ENCODE measurements around the gene TTYH1.

GRCh38 chr19:54392105-54392504 is 23.2 kb upstream of the TTYH1 start:
- TF ChIP-seq ZNF124 (CRISPR knock-in tag; IDR thresholded peaks at IDR 0.05) (no peak), CTCF (IDR thresholded peaks at IDR 0.05 in 2 of 3, conservative IDR thresholded peaks at IDR 0.05 in 1 of 3; ENCODE audit: insufficient read depth in 2 of 3, low read depth in 1 of 3, low read length in 3 of 3) (no peak), ZMIZ1 (IDR thresholded peaks at IDR 0.05; ENCODE audit: low read depth in 2 of 2, low read length in 2 of 2) (no peak), RCOR1 (IDR thresholded peaks at IDR 0.05; ENCODE audit: borderline replicate concordance in 1 of 2, low read depth in 2 of 2, low read length in 2 of 2) (no peak), ZNF175 (CRISPR knock-in tag; IDR thresholded peaks at IDR 0.05; ENCODE audit: low read depth) (no peak), HDAC1 (IDR thresholded peaks at IDR 0.05) (no peak), PML (IDR thresholded peaks at IDR 0.05; ENCODE audit: low read length) (no peak), HMG20B (CRISPR knock-in tag; IDR thresholded peaks at IDR 0.05) (no peak), OTX1 (CRISPR knock-in tag; IDR thresholded peaks at IDR 0.05) (no peak), ZC3H11A (IDR thresholded peaks at IDR 0.05; ENCODE audit: low read depth, low read length) (no peak), SP2 (IDR thresholded peaks at IDR 0.05; ENCODE audit: extremely low read depth, low read depth, low read length, poor library complexity, severe bottlenecking) (no peak), KDM2B (CRISPR knock-in tag; IDR thresholded peaks at IDR 0.05) (no peak)
- TF ChIP-seq, protein P1, sequence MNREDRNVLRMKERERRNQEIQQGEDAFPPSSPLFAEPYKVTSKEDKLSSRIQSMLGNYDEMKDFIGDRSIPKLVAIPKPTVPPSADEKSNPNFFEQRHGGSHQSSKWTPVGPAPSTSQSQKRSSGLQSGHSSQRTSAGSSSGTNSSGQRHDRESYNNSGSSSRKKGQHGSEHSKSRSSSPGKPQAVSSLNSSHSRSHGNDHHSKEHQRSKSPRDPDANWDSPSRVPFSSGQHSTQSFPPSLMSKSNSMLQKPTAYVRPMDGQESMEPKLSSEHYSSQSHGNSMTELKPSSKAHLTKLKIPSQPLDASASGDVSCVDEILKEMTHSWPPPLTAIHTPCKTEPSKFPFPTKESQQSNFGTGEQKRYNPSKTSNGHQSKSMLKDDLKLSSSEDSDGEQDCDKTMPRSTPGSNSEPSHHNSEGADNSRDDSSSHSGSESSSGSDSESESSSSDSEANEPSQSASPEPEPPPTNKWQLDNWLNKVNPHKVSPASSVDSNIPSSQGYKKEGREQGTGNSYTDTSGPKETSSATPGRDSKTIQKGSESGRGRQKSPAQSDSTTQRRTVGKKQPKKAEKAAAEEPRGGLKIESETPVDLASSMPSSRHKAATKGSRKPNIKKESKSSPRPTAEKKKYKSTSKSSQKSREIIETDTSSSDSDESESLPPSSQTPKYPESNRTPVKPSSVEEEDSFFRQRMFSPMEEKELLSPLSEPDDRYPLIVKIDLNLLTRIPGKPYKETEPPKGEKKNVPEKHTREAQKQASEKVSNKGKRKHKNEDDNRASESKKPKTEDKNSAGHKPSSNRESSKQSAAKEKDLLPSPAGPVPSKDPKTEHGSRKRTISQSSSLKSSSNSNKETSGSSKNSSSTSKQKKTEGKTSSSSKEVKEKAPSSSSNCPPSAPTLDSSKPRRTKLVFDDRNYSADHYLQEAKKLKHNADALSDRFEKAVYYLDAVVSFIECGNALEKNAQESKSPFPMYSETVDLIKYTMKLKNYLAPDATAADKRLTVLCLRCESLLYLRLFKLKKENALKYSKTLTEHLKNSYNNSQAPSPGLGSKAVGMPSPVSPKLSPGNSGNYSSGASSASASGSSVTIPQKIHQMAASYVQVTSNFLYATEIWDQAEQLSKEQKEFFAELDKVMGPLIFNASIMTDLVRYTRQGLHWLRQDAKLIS (CRISPR knock-in tag; IDR thresholded peaks at IDR 0.05), result no peak

Data from K562 (cell line).